ENCODE measurements around the gene ALX3.
"Not testable (repeated sequence)": the region's sequence is repeated elsewhere in the genome, so short reads cannot be mapped to it uniquely, and the experiment has no call there.

Gene ALX3

GRCh38 chr1:110088739-110089316 is 18.4 kb upstream of the ALX3 start:
- DNase-seq, result no peak

- DNase-seq, result peak; percentile 34
These were observed 17.6 kb upstream of the ALX3 start for GRCh38 chr1:110087812-110088738.

- DNase-seq, result no peak
These were observed 16.5 kb upstream of the ALX3 start for GRCh38 chr1:110086961-110087360.

DNA sequence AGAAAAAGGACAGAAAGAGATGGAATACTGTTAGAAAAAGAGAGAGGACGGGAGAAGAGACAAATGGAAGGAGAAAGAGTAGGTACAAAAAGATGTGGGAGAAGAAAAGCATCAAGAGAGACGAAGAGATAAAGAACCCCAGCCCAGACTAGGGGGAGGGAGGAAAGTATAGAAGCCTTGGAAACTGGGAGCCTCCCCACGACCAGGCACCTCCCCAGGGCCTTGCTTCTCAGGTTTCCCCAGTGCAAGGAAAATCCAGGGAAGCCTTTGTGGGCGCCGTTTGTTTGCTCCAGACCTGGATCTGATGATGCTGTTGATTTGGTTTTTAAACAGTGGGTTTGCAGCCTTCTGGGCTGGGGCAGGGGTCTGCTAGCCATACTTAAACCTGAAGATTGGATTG is 15.2 kb upstream of the ALX3 start:
- no peak for DNase-seq

GRCh38 chr1:110084227-110085078 is 14.0 kb upstream of the ALX3 start:
- no peak for DNase-seq

DNA sequence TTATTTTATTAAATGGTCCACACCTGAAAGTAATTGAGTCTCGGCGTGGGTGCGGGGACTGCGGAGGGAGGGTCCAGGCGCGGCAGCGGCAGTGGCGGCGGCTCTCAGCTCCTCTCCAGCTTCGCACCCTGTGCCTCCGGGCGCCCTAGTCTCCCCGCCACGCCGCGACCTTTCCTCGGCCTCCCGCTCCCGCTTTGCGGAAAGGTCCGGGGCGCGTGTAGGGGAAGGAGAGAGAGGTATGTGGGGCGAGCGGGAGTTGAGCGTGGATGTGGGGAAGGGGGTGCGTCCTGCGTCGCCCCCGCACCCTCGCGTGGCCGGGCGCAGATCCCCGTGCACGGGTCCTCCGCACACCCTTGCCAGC is 13.4 kb upstream of the ALX3 start:
- no peak for DNase-seq

DNA sequence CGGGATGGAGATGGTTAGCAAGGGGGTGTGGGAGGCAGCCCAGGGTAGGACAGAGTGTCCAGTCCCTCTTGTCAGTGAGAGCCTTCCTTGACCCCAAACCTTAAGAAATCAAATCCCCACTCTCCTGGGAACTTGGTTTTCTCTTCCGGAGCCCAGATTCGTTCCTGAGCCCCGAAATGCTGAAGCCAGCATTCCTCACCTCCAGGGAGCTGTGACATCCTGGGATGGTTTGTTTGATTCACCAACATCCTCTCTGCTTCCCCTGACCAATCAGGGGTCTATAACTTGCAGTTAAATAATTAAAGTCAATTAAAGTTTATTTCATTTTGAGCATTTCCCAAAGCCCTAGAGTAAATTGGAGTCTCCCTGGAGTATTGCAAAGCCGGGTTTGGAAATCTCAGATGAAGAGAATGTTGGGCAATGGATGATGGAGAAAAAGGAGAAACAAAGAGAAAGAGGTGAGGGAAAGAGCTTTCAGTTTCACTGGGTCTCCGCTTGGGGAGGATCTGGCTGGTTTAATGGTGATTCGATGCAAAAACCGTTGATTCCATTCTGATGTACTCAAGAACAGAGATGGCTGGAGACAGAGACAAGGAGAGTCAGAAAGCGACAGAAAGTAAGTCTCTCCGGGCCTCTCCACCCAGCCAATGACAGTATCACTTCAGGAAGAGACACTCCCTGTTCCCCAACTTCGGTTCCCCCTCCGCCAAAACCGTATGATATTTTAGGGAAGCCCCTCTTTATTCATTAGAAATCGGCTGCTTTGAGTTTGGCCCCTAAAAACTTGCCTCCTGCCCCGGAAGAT is 12.8 kb upstream of the ALX3 start:
- DNase-seq, result no peak

DNA sequence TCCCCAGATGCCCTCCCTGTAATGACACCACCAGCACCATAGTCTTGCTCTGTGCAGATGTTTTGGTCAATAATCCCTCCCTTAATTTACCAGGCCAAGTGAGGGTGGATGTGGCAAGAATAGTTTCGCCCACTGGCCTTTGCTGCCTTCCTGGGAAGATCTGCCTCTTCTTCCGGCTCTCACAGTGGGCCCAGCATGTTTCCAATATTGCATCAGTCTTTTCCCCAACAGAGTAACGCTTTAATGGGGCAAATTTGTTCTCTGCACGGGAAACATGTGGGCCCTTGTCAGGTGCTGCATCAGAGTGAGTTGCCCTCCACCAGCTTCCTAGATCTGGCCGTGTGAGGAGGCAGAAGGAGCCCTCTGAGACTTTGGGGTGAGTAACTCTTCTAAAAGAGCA is 12.0 kb upstream of the ALX3 start:
- no peak for DNase-seq

DNA sequence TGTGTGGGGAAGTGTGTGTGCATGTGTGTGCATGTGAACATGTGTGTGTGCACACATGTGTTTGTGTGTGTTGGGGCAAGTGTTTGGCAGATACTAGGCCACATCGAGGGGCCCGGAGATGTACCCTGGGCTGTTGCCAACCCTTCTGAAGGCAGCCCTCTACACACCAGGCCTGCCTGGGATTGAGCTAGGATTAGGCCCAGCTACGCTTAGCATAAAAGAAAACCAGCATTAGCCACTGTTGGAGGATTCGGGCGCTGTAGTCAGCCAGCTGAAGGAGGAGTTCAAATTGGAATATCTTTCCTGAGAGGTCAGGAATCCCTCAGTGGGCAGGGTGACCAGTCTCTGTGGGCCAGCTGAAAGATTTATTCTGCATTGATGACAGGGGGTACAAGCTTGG is 10.6 kb upstream of the ALX3 start:
- no peak for DNase-seq

GRCh38 chr1:110079995-110080394 is 9.5 kb upstream of the ALX3 start:
- DNase-seq, result not testable (repeated sequence)

DNA sequence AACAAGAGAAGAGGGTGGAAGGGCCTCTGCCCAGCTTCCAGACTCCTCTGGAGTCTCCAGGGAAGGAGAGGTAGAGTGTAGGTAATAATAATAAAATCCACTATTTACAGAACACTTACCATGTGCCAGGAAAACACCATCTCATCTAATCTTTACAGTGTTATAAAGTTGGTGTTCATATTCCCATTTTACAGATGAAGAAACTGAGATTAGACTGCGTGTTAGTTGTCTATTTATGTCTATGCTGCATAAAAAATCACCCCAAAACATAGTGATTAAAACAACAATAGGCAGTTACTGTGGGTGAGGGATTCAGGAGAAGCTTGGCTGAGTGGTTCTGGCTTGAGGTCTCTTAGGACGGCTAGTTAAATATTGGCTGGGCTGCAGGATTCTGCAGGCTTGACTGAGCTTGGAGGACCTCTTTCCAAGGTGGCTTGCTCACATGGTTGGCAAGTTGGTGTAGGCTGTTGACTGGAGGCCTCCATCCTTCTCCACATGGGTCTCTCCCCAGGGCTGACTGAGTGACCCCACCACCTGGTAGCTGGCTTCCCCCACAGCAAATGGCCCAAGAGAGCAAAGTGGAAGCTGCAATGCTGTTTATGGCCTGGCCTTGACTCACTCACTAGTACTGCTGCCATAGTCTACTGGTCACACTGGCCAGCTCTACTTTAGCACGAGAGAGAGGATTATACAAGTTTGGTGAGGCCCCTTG is 6.5 kb upstream of the ALX3 start:
- no peak for DNase-seq

DNA sequence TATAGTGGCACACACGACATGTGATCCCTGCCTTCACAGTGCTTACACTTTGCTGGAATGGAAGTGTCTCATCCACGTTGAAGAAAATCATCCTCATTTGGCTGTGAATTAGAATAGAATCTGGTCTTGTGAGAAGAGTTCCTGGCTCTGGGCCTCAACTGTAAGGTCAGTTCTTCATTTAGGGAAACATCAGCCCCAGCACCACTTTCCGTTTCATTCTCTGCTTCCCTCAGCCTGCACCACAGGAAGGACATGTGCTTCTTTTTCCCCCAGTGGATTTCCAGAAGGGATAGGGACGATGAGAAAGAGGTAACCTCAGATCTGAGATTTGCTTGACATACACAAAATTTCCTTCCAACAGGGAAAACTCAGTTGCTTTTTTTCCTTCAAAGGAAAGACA is 3.7 kb upstream of the ALX3 start:
- no peak for DNase-seq

- DNase-seq, result no peak
These were observed 196 bp downstream of the ALX3 start for GRCh38 chr1:110070282-110070669.

DNA sequence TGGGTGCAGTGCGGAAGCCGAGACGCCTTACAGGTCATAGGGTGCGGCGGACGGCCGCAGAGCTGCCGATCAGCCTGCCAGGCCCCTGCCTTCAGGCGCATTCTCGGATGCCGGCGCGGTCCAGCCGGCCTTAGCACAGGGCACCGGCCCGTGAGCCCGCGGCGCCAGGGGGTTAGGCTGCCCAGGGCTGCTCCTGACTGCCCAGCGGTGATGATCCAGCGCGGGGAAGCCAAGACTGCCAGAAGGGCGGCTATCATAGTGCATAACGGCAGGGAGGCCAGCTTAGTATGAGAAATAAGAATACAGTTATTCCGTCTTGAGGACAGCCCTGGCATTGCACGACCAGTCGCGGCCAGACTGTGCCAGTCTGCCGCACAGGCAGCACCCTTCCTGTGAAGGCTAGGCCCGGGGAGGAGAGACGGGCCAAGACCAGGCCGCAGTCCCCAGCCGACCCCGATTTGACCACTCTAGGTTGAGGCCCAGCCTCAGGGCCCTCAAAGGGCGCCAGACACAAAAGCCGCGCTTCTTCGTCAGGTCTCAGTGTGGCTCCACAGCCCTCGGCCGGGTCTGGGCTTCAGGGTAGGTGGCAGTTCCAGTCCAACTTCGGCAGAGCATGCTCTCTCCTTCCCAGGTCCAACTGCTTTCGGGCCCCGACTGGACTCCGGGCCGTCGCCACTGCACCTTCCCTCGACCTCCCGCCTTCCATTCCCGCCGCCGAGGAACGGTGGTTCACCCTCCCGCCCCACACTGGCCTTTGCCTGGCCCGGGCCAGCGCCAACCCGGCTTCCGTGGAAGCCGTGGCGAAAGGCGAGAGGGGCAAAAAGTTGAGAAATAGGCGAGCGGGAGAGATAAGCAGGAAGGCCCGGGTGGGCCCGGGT is 829 bp downstream of the ALX3 start:
- no peak for DNase-seq

GRCh38 chr1:110068646-110069403 is 1.6 kb downstream of the ALX3 start:
- DNase-seq, result no peak

- no peak for DNase-seq
These were observed 2.4 kb downstream of the ALX3 start for GRCh38 chr1:110067893-110068645.

DNA sequence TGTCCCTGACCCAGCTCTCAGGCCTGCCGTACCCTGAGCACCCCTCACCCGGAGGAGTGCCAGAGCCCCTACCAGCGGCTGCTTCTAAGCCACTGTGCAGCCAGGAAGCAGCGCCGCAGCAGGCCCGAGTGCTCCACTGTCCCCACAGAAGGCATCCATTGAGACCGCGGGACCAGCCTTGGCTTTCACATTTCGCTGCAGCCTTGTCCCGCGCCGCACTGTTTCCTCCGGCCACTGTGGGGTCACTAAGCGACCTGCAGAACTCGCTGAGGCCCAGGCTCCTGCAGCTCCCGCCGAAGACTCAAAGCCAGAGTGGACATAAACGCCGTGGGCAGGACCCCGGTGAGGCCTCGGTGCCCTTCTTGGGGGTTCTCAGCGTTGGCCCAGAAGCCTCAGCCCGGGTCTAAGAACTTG is 3.0 kb downstream of the ALX3 start:
- no peak for DNase-seq

DNA sequence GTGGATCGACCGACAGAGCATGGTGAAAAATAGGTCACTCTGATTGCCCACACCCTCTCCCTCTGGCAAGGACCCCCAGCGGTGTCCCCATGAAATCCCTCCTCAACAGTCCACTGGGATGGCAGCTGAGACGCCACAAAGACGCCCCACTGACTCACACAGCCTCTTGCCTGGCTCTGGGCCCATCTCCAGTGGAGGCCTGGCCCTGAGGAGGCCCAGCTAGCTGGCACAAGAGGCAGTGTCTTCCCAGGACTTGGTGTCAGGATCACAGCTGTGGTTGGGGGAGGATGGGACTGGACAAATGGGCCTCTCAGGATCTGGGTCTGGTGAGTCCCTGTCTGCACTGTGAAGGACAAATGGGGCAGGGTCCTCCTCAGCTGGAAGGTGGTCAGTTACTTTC is 4.6 kb downstream of the ALX3 start:
- no peak for DNase-seq

DNA sequence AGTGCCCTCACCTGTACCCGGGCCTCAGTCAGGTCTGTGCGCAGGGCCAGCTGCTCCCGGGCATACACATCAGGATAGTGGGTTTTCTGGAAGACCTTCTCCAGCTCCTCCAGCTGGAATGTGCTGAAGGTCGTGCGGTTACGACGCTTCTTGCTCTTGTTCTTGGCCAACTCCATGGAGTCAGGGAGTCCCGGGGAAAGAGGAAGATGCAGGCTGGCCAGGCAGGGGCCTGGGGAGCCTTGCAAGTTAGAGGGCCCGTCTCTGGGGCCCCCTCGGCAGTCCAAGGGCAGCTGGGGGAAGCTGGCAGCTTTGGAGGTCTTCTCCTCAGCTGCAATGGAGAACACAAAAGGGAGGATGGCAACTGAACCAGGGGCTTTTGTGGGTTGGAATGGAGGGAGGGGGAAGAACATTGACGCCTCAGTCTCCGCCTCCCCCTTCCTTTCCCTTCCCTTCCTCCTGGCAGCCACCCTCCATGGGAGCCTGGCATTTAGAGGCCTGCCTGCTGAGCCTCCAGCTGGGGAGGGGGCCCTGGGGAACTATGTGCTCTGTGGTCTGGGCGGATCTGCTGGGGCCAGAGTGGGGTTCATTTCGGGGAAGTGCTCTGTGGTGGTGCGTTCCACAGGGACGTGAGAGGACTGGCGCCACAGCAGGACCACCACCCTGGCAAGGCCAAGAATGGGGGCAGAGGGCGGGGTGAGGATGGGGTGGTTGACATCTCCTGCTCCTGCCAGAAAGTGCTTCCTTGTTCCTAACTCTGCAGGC is 5.7 kb downstream of the ALX3 start:
- DNase-seq, result no peak
